Karpas-422 (cell line): ENCODE data around the gene GP1BB. TPM values are rescaled to one million over a fixed set of nuclear protein-coding genes. Genes with fewer than 3 reads are reported as not detected.

Experiments
- DNase-seq: peaks from one replicate; pipeline ENCODE4 v3.0.0-alpha.2; 2015
- H2AFZ ChIP-seq: fragments of 200-600 bp; sonication (generic); 2 replicates; pipeline ENCODE4 v1.6.1; 2014; ENCODE audit warnings: antibody characterized with exemption, low read length, mixed read lengths
- H3K27ac ChIP-seq: fragments of 200-600 bp; sonication (generic); 2 replicates; pipeline ENCODE4 v1.5.1; 2014; ENCODE audit warnings: mild to moderate bottlenecking, low read length, moderate library complexity
- H3K27me3 ChIP-seq: fragments of 200-600 bp; sonication (generic); 2 replicates; pipeline ENCODE4 v1.6.1; 2014; ENCODE audit warnings: low read length, mixed read lengths
- H3K36me3 ChIP-seq: fragments of 200-600 bp; sonication (generic); 2 replicates; pipeline ENCODE4 v1.6.1; 2014; ENCODE audit warnings: low read length, mixed read lengths; ENCODE audit not compliant: insufficient read depth
- H3K4me1 ChIP-seq: fragments of 200-600 bp; sonication (generic); 2 replicates; pipeline ENCODE4 v1.6.1; 2014; ENCODE audit warnings: mild to moderate bottlenecking, low read length, mixed read lengths
- H3K4me2 ChIP-seq: fragments of 200-600 bp; sonication (generic); 2 replicates; pipeline ENCODE4 v1.6.1; 2014; ENCODE audit warnings: low read length, low read depth, mild to moderate bottlenecking; ENCODE audit not compliant: poor library complexity, severe bottlenecking
- H3K4me3 ChIP-seq: fragments of 200-600 bp; sonication (generic); 2 replicates; pipeline ENCODE4 v1.5.1; 2014; ENCODE audit warnings: mild to moderate bottlenecking, antibody characterized with exemption, low read length, mixed read lengths
- H3K79me2 ChIP-seq: fragments of 200-600 bp; sonication (generic); 2 replicates; pipeline ENCODE4 v1.6.1; 2014; ENCODE audit warnings: mild to moderate bottlenecking, low read length, mixed read lengths
- H3K9ac ChIP-seq: fragments of 200-600 bp; sonication (generic); 2 replicates; pipeline ENCODE4 v1.6.0; 2014; ENCODE audit warnings: low read length
- H3K9me2 ChIP-seq: fragments of 200-600 bp; sonication (generic), shearing (Covaris generic); replicated peaks from 2 replicates; pipeline ENCODE4 v1.6.0; 2014; ENCODE audit warnings: mild to moderate bottlenecking, low read length, moderate library complexity; ENCODE audit not compliant: insufficient read depth
- H3K9me3 ChIP-seq: fragments of 300-700, 200-600 bp; sonication (generic); 2 replicates; pipeline ENCODE4 v1.6.1; 2014; ENCODE audit warnings: low read length, mixed read lengths
- H4K20me1 ChIP-seq: fragments of 200-600 bp; sonication (generic); 2 replicates; pipeline ENCODE4 v1.6.1; 2014; ENCODE audit warnings: mild to moderate bottlenecking, antibody characterized with exemption, low read length, low read depth; ENCODE audit not compliant: insufficient read depth
- total RNA-seq: library from RNA; depleted of rRNA; stranded (reverse); fragments of >200 nt; shearing (Covaris generic); gene quantifications from 2 replicates; pipeline ENCODE4 v1.2.3, GENCODE V29; 2014; ENCODE audit warnings: low replicate concordance

The GP1BB gene
- total RNA-seq, 1 experiment from 2014 or later, result not detected

GRCh38 chr22:19708321-19709011 lies 14.9 kb upstream of the GP1BB start:
- no peaks in the 10 kb centered on the region for H3K27me3 ChIP-seq
- H3K9me3 ChIP-seq, result no peaks in the 10 kb centered on the region
- no peaks in the 10 kb centered on the region for H3K9me2 ChIP-seq
- H3K4me1 ChIP-seq, result no peaks in the 10 kb centered on the region
- no peak overlapping the region for H3K9ac ChIP-seq
- no peak overlapping the region for H2AFZ ChIP-seq
- H3K79me2 ChIP-seq, result no peaks in the 10 kb centered on the region
- H3K36me3 ChIP-seq, result no peaks in the 10 kb centered on the region
- H3K4me2 ChIP-seq, result no peak overlapping the region
- H4K20me1 ChIP-seq, result no peaks in the 10 kb centered on the region
- H3K4me3 ChIP-seq, result no peak overlapping the region
- no peak overlapping the region for H3K27ac ChIP-seq
- DNase-seq, result no peak

GRCh38 chr22:19709063-19709769 lies 14.1 kb upstream of the GP1BB start:
- no peak overlapping the region for H3K27ac ChIP-seq
- no peak for DNase-seq
- H3K36me3 ChIP-seq, result no peaks in the 10 kb centered on the region
- no peaks in the 10 kb centered on the region for H3K79me2 ChIP-seq
- no peaks in the 10 kb centered on the region for H4K20me1 ChIP-seq
- no peaks in the 10 kb centered on the region for H3K27me3 ChIP-seq
- H3K9me2 ChIP-seq, result no peaks in the 10 kb centered on the region
- H3K9ac ChIP-seq, result no peak overlapping the region
- H3K9me3 ChIP-seq, result no peaks in the 10 kb centered on the region
- no peak overlapping the region for H2AFZ ChIP-seq
- no peak overlapping the region for H3K4me2 ChIP-seq
- no peaks in the 10 kb centered on the region for H3K4me1 ChIP-seq
- no peak overlapping the region for H3K4me3 ChIP-seq

- no peak overlapping the region for H3K4me3 ChIP-seq
- H3K9ac ChIP-seq, result no peak overlapping the region
- no peaks in the 10 kb centered on the region for H3K36me3 ChIP-seq
- H3K9me3 ChIP-seq, result no peaks in the 10 kb centered on the region
- H3K4me2 ChIP-seq, result no peak overlapping the region
- H3K27me3 ChIP-seq, result no peaks in the 10 kb centered on the region
- no peaks in the 10 kb centered on the region for H3K79me2 ChIP-seq
- no peaks in the 10 kb centered on the region for H3K4me1 ChIP-seq
- no peak for DNase-seq
- H2AFZ ChIP-seq, result no peak overlapping the region
- no peak overlapping the region for H3K27ac ChIP-seq
- H4K20me1 ChIP-seq, result no peaks in the 10 kb centered on the region
- no peaks in the 10 kb centered on the region for H3K9me2 ChIP-seq
These were observed 13.1 kb upstream of the GP1BB start for GRCh38 chr22:19710020-19710768.

GRCh38 chr22:19710769-19711106 lies 12.6 kb upstream of the GP1BB start:
- no peak for DNase-seq
- H3K4me2 ChIP-seq, result no peak overlapping the region
- no peaks in the 10 kb centered on the region for H3K9me3 ChIP-seq
- no peaks in the 10 kb centered on the region for H3K36me3 ChIP-seq
- H3K9me2 ChIP-seq, result no peaks in the 10 kb centered on the region
- H4K20me1 ChIP-seq, result no peaks in the 10 kb centered on the region
- H3K27me3 ChIP-seq, result no peaks in the 10 kb centered on the region
- H3K4me3 ChIP-seq, result no peak overlapping the region
- no peak overlapping the region for H3K27ac ChIP-seq
- H3K79me2 ChIP-seq, result no peaks in the 10 kb centered on the region
- no peak overlapping the region for H3K9ac ChIP-seq
- no peak overlapping the region for H2AFZ ChIP-seq
- no peaks in the 10 kb centered on the region for H3K4me1 ChIP-seq

GRCh38 chr22:19713245-19713644 lies 10.1 kb upstream of the GP1BB start:
- Histone ChIP-seq H4K20me1 (no peaks in the 10 kb centered on the region), H3K4me2 (no peak overlapping the region), H3K4me3 (no peak overlapping the region), H2AFZ (no peak overlapping the region), H3K4me1 (peaks cover 3% of the 10 kb centered on the region; the same call in 1 of the 2 replicates), H3K9ac (no peak overlapping the region), H3K36me3 (no peaks in the 10 kb centered on the region), H3K9me2 (no peaks in the 10 kb centered on the region), H3K79me2 (no peaks in the 10 kb centered on the region), H3K27ac (no peak overlapping the region), H3K9me3 (no peaks in the 10 kb centered on the region), H3K27me3 (no peaks in the 10 kb centered on the region)
- DNase-seq, result no peak

- Histone ChIP-seq H4K20me1 (no peaks in the 10 kb centered on the region), H2AFZ (no peak overlapping the region), H3K79me2 (no peaks in the 10 kb centered on the region), H3K9me3 (no peaks in the 10 kb centered on the region), H3K4me2 (no peak overlapping the region), H3K27ac (no peak overlapping the region), H3K9me2 (no peaks in the 10 kb centered on the region), H3K9ac (no peak overlapping the region), H3K4me3 (no peak overlapping the region), H3K27me3 (no peaks in the 10 kb centered on the region), H3K4me1 (peaks cover 3% of the 10 kb centered on the region; the same call in 1 of the 2 replicates), H3K36me3 (no peaks in the 10 kb centered on the region)
- DNase-seq, result no peak
These were observed 9.6 kb upstream of the GP1BB start for GRCh38 chr22:19713650-19714311.

GRCh38 chr22:19714312-19715187 lies 8.8 kb upstream of the GP1BB start, which contains the start of gene SEPTIN5:
SEPTIN5 (plus strand) TSS chr22:19714503; CDS start chr22:19714589, 86 bp downstream.
- Histone ChIP-seq H3K4me2 (no peak within 1 kb of the TSS), H2AFZ (no peak within 1 kb of the TSS), H3K4me3 (no peak within 1 kb of the TSS), H3K9me3 (no peaks in the 10 kb centered on the region), H3K36me3 (no peaks in the 10 kb centered on the region), H3K4me1 (peaks cover 3% of the 10 kb centered on the region; the same call in 1 of the 2 replicates), H3K9me2 (no peaks in the 10 kb centered on the region), H4K20me1 (no peaks in the 10 kb centered on the region), H3K79me2 (no peaks in the 10 kb centered on the region), H3K27ac (no peak within 1 kb of the TSS), H3K9ac (no peak within 1 kb of the TSS), H3K27me3 (no peaks in the 10 kb centered on the region)
- no peak for DNase-seq
